K562 (cell line): Measurements from ENCODE around the gene TP53BP2. TPM values are rescaled to one million over a fixed set of nuclear protein-coding genes. Genes with fewer than 3 reads are reported as not detected.

Experiments
- ARID2 ChIP-seq: fragments of 450-650 bp; IDR thresholded peaks from 2 replicates; pipeline ENCODE4 v1.6.1; 2017; ENCODE audit warnings: antibody characterized with exemption, mild to moderate bottlenecking
- DPF2 ChIP-seq: fragments of 450-650 bp; IDR thresholded peaks from 2 replicates; pipeline ENCODE4 v1.6.1; 2016
- EP300 ChIP-seq: IDR thresholded peaks from 2 replicates; pipeline ENCODE4 v1.6.1; 2012; ENCODE audit warnings: low read length, improper control_type of control experiment
- GTF2F1 ChIP-seq: IDR thresholded peaks from 2 replicates; pipeline ENCODE4 v1.6.1; 2011; ENCODE audit warnings: low read depth, low read length, improper control_type of control experiment
- HDAC1 ChIP-seq, 2 experiments: fragments of 450-650 bp; IDR thresholded peaks; 2 replicates each; pipeline ENCODE4 v1.6.1; 2016 to 2017; ENCODE audit warnings: inconsistent platforms in 1 of 2, mild to moderate bottlenecking in 1 of 2, moderate library complexity in 1 of 2
- KHSRP ChIP-seq: fragments of 450-650 bp; IDR thresholded peaks from 2 replicates; pipeline ENCODE4 v1.6.1; 2017
- NBN ChIP-seq: fragments of 450-650 bp; IDR thresholded peaks from 2 replicates; pipeline ENCODE4 v1.6.1; 2016; ENCODE audit warnings: low read depth, mild to moderate bottlenecking
- POLR2B ChIP-seq: fragments of 450-650 bp; IDR thresholded peaks from 2 replicates; pipeline ENCODE4 v1.6.1; 2018; ENCODE audit warnings: low read depth; ENCODE audit not compliant: partially characterized antibody
- SP1 ChIP-seq: sonication (generic); formaldehyde crosslinking; IDR thresholded peaks from 2 replicates; pipeline ENCODE4 v1.8.1; 2022; ENCODE audit warnings: mild to moderate bottlenecking, missing genetic modification reagents
- STAT5B ChIP-seq: fragments of 250-450 bp; sonication (Bioruptor Pico); IDR thresholded peaks from 2 replicates; pipeline ENCODE4 v1.8.0; 2021; ENCODE audit warnings: mild to moderate bottlenecking, inconsistent platforms
- ZNF146 ChIP-seq: IDR thresholded peaks from one replicate; pipeline ENCODE4 v1.6.1; 2018; ENCODE audit warnings: missing compliant biosample characterization; ENCODE audit not compliant: unreplicated experiment
- ZNF436 ChIP-seq: fragments of 250-450, 450-650 bp; sonication (Bioruptor Pico); formaldehyde crosslinking; IDR thresholded peaks from 2 replicates; pipeline ENCODE4 v1.7.0; 2020; ENCODE audit warnings: mild to moderate bottlenecking
- ZNF77 ChIP-seq: fragments of 250-450 bp; sonication (Bioruptor Pico); IDR thresholded peaks from 2 replicates; pipeline ENCODE4 v1.5.0; 2020
- ZNF785 ChIP-seq: fragments of 250-450 bp; sonication (Bioruptor Pico); IDR thresholded peaks from 2 replicates; pipeline ENCODE4 v1.4.0; 2020; ENCODE audit warnings: mild to moderate bottlenecking
- polyA plus RNA-seq, 8 experiments: library from polyadenylated mRNA; depleted of rRNA in 4 of 8; stranded (reverse) in 5 of 8; unstranded in 3 of 8; fragments of >200 nt; fragmentation: Nextera tagmentation in 2 of 8; fragmentation: Illumina TruSeq in 1 of 8; extraction: Ambion mirVana in 2 of 8; extraction: Trizol in 1 of 8; gene quantifications; 2 replicates each; pipeline versions ENCODE4 v1.2.1 to v1.2.3, GENCODE V29; 2011 to 2014; ENCODE audit warnings: inconsistent platforms in 1 of 8, missing spikeins in 1 of 8
- total RNA-seq, 7 experiments: library from RNA; depleted of rRNA in 6 of 7; stranded (reverse); fragments of >200 nt in 6 of 7; fragmentation: Illumina TruSeq in 2 of 7; extraction: Trizol in 2 of 7; gene quantifications; 2 replicates each; pipeline versions ENCODE4 v1.2.1 to v1.2.3, GENCODE V29; 2011 to 2021; ENCODE audit warnings: low replicate concordance in 1 of 7
- TF ChIP-seq, protein P1 (sequence below): sonication (generic); formaldehyde crosslinking; IDR thresholded peaks from 2 replicates; pipeline ENCODE4 v1.8.0; 2023; ENCODE audit warnings: missing genetic modification reagents, mild to moderate bottlenecking, borderline replicate concordance
- TF ChIP-seq, protein P2 (sequence below): fragments of 450-650 bp; IDR thresholded peaks from 2 replicates; pipeline ENCODE4 v1.6.1; 2016; ENCODE audit warnings: low read depth, mild to moderate bottlenecking, moderate library complexity
- TF ChIP-seq, protein P3 (sequence below), 3 experiments: fragments of 200-800 bp in 1 of 3; sonication (Bioruptor generic) in 1 of 3; sonication (generic) in 1 of 3; formaldehyde crosslinking in 1 of 3; IDR thresholded peaks; 2 replicates each; pipeline versions ENCODE4 v1.6.1 to v1.8.0; 2016 to 2022; ENCODE audit warnings: mild to moderate bottlenecking in 2 of 3, missing compliant biosample characterization in 2 of 3, missing genetic modification characterization in 2 of 3, missing genetic modification reagents in 1 of 3
- TF ChIP-seq, protein P4 (sequence below): fragments of 450-650 bp; formaldehyde crosslinking; conservative IDR thresholded peaks from 2 replicates; pipeline ENCODE4 v1.4.0; 2022; ENCODE audit warnings: mild to moderate bottlenecking, missing genetic modification characterization
- TF ChIP-seq, protein P5 (sequence below), 2 experiments: fragments of 250-450 bp in 1 of 2; fragments of 450-650 bp in 1 of 2; sonication (Bioruptor Pico) in 1 of 2; IDR thresholded peaks; 2 replicates each; pipeline versions ENCODE4 v1.6.1 to v1.8.0; 2016 to 2021; ENCODE audit warnings: mild to moderate bottlenecking in 2 of 2, moderate library complexity in 2 of 2, missing compliant biosample characterization in 1 of 2, missing genetic modification characterization in 1 of 2

Gene TP53BP2
- total and polyA plus RNA-seq, 9 of the 15 experiments (the other 6 are each of a cell fraction or from before 2014, with no cell fraction given): 17.0 to 69.6 (median 40.1) TPM

DNA sequence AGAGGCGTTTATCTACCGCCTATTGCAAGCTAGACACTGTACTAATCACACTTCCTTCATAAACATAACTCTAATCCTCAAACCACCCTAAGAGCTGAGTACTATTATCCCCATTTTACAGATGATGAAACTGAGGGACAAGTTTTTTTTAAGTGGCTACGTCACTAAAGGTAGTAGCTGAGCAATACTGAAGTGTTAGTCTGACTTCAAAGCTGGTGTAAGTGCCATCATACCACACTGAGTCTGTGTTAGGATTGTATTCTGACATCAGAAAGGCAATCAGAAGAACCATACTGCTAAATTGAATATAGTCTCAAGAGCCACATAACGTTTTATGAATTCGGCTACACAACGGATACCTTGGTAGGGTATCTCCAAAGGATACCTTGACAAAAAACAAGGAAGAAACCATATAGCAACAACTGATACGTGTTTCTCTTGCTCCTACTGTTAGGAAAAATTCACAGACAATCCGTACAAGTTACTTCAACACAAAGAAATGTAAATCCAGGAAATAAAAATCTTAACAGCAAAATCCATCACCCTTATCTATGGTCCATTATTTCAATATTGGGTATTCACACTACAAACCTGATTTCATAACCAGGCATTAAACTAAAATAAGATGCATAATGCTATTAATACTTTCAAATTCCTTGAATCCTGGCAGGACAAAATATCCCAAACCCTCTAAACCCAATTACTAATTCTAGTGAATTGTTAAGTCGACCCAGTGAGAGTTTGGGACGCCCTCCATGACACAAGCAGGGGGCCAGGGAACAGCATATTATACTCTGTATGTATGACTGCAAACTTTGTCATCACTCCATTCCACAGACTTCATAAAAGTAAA, 1.6 kb downstream of the TP53BP2 start (continued):
- TF ChIP-seq, protein P1, sequence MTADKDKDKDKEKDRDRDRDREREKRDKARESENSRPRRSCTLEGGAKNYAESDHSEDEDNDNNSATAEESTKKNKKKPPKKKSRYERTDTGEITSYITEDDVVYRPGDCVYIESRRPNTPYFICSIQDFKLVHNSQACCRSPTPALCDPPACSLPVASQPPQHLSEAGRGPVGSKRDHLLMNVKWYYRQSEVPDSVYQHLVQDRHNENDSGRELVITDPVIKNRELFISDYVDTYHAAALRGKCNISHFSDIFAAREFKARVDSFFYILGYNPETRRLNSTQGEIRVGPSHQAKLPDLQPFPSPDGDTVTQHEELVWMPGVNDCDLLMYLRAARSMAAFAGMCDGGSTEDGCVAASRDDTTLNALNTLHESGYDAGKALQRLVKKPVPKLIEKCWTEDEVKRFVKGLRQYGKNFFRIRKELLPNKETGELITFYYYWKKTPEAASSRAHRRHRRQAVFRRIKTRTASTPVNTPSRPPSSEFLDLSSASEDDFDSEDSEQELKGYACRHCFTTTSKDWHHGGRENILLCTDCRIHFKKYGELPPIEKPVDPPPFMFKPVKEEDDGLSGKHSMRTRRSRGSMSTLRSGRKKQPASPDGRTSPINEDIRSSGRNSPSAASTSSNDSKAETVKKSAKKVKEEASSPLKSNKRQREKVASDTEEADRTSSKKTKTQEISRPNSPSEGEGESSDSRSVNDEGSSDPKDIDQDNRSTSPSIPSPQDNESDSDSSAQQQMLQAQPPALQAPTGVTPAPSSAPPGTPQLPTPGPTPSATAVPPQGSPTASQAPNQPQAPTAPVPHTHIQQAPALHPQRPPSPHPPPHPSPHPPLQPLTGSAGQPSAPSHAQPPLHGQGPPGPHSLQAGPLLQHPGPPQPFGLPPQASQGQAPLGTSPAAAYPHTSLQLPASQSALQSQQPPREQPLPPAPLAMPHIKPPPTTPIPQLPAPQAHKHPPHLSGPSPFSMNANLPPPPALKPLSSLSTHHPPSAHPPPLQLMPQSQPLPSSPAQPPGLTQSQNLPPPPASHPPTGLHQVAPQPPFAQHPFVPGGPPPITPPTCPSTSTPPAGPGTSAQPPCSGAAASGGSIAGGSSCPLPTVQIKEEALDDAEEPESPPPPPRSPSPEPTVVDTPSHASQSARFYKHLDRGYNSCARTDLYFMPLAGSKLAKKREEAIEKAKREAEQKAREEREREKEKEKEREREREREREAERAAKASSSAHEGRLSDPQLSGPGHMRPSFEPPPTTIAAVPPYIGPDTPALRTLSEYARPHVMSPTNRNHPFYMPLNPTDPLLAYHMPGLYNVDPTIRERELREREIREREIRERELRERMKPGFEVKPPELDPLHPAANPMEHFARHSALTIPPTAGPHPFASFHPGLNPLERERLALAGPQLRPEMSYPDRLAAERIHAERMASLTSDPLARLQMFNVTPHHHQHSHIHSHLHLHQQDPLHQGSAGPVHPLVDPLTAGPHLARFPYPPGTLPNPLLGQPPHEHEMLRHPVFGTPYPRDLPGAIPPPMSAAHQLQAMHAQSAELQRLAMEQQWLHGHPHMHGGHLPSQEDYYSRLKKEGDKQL (CRISPR knock-in tag): no peak
- TF ChIP-seq ZNF146 (CRISPR knock-in tag) (no peak), SP1 (CRISPR knock-in tag) (peak; percentile 16), STAT5B (no peak), ZNF77 (no peak), EP300 (no peak), ZNF436 (CRISPR knock-in tag) (no peak), POLR2B (no peak), GTF2F1 (no peak), NBN (peak; percentile 53; the same call in 1 of the 2 replicates), HDAC1 (IDR thresholded peaks at IDR 0.05) (peak; percentile 80 to 81), ZNF785 (CRISPR knock-in tag) (no peak), KHSRP (0 out of 2 replicates have a peak, but pooled peaks have one; percentile 17), ARID2 (no peak), DPF2 (peak; percentile 49; the same call in 1 of the 2 replicates)
- TF ChIP-seq, protein P2, sequence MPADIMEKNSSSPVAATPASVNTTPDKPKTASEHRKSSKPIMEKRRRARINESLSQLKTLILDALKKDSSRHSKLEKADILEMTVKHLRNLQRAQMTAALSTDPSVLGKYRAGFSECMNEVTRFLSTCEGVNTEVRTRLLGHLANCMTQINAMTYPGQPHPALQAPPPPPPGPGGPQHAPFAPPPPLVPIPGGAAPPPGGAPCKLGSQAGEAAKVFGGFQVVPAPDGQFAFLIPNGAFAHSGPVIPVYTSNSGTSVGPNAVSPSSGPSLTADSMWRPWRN: no peak
- TF ChIP-seq, protein P3, sequence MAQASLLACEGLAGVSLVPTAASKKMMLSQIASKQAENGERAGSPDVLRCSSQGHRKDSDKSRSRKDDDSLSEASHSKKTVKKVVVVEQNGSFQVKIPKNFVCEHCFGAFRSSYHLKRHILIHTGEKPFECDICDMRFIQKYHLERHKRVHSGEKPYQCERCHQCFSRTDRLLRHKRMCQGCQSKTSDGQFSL (CRISPR knock-in tag; IDR thresholded peaks at IDR 0.05): no peak
- TF ChIP-seq, protein P3 (tag; IDR thresholded peaks at IDR 0.05): no peak
- TF ChIP-seq, protein P4, sequence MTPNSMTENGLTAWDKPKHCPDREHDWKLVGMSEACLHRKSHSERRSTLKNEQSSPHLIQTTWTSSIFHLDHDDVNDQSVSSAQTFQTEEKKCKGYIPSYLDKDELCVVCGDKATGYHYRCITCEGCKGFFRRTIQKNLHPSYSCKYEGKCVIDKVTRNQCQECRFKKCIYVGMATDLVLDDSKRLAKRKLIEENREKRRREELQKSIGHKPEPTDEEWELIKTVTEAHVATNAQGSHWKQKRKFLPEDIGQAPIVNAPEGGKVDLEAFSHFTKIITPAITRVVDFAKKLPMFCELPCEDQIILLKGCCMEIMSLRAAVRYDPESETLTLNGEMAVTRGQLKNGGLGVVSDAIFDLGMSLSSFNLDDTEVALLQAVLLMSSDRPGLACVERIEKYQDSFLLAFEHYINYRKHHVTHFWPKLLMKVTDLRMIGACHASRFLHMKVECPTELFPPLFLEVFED: no peak
- TF ChIP-seq, protein P5, sequence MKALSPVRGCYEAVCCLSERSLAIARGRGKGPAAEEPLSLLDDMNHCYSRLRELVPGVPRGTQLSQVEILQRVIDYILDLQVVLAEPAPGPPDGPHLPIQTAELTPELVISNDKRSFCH (CRISPR knock-in tag; IDR thresholded peaks at IDR 0.05): no peak
- TF ChIP-seq, protein P5 (tag; IDR thresholded peaks at IDR 0.05): no peak
